GM19023 (cell line): Measurements from ENCODE around the gene KCNJ10.

Experiments used
- ATAC-seq: cut with Tn5 transposase; IDR thresholded peaks from one replicate; pipeline ENCODE4 v1.9.1; 2021; ENCODE audit warnings: mild to moderate bottlenecking, moderate library complexity; ENCODE audit not compliant: unreplicated experiment

The KCNJ10 gene

DNA sequence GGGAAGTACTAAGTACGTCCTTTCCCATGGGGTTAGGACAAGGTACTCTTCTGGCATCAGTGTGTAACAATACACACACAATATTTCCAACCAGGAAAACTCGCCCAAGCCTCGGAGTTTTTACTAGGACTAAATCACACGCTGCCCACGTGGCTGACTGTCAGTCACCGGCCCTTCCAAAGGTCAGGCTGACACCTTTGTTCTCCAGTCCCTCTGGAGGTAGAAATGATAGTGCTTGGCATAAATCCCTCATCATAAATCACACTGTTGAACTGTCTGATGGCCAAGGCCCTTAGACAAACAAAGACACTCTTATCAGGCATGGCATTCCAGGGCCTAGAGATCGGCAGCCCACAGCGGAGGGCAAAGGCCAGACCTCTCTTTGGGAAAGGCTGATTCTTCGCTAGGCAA lies 99.0 kb downstream of the KCNJ10 start:
- no peak for ATAC-seq

DNA sequence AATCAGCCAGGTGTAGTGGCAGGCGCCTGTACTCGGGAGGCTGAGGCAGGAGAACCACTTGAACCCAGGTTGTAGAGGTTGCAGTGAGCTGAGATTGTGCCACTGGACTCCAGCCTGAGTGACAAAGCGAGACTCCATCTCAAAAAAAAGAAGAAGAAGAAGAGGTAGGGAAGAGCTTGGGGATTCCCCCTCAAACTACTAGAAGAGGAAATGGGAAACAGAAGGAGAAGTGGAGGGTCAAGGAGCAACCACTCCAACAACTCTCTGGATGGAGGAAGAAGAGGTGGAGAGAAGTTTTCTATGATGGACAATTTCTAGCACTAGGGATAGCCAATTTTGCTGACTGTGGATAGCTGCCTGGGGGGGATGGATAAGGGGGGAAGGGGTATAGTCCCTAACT lies 101.1 kb downstream of the KCNJ10 start:
- ATAC-seq = no peak

DNA sequence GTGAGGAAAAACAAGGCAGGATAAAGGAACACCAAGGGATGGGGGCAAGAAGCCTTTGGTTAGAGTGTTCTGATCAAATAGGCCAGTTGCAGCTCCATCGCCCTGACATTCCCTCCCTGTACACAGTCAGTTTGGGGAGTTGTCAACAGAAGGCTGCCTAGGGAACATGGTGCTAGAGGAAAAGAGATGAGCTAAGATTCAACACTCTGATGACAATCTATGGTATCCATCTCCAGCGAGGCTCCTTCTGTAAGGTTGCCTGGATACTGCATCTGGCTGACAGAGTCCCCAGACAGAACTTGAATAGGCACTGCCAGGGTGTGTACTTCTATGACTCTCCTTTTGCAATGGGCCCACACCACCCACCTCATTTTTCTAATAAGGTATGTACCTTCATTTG lies 104.7 kb downstream of the KCNJ10 start:
- ATAC-seq = no peak

DNA sequence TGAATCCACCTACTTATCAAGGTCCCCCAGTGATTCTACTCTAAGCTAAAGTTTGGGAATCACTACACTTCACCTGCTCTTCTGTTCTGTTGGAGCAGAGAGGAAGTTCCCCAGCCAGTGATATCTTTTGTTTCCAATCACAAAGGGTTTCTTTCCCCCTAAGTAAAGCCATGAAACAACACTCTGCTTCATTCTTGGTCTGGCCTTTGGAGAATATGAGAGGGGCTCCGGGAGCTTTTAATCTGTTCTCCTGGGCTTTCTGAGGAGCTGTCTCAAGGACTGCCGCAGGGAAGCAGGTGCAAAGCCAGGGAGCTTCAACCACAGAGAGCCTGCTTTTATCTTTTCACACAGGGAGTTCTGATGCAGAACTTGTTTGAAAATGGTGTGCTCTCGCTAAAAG lies 105.8 kb downstream of the KCNJ10 start:
- ATAC-seq = no peak

DNA sequence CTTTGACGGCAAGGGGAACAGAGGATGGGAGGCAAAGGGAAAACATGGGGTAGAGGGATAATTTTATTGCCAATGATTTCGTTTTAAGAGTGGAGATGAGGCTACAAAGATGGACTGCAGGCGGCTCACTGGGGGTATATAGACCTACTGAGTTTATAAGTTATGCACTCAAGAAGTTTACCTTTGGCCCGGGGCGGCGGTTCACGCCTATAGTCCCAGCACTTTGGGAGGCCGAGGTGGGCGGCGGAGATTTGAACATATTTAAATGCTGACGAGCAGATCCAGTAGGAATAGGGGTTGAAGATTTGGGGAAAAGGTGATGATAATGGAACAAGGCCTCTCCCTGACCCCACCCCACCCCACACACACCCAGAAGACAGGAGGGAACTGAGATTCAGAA lies 107.8 kb downstream of the KCNJ10 start:
- ATAC-seq = no peak

DNA sequence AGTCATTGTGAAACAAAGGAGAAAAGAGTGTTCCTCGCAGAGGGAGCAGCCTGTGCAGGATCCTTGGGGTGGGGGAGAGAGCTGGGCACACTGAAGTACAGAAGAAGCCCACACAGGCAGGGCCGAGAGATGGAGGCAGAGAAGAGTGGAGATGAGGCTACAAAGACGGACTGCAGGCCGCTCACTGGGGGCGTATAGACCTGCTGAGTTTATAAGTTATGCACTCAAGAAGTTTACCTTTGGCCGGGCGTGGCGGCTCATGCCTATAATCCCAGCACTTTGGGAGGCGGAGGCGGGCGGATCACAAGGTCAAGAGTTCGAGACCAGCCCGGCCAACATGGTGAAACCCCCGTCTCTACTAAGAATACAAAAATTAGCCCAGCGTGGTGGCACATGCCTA lies 108.3 kb downstream of the KCNJ10 start:
- no peak for ATAC-seq

DNA sequence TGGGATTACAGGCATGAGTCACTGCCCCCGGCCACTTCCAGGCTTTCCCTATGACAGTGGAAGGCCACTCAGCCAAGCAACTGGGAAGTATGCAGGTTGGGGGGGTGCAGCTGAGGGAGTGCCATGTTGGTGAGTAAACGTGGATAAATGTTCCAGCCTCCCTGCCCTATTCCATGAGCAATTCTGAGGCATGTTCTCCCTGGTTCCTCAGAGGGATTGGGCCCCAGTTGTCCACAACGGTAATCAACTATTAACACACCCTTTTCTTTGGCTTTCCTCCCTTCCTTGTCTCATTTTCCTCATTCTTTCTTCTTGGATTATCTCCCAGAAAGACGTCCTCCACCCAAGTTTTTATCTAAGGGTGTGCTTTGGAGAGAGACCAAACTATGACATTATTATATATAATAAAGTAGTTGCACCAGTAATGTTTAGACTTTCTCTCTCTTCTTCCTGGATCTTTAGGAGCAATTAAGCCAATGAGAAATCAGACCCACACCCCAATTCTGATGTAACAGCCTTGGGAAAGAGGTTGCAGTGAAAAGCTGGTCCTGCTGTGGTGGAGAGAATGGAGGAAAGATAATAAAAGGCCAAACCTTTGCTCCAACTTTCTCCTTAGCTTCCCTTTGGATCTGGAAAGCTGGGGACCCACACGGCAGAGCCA lies 109.1 kb downstream of the KCNJ10 start:
- ATAC-seq = no peak

DNA sequence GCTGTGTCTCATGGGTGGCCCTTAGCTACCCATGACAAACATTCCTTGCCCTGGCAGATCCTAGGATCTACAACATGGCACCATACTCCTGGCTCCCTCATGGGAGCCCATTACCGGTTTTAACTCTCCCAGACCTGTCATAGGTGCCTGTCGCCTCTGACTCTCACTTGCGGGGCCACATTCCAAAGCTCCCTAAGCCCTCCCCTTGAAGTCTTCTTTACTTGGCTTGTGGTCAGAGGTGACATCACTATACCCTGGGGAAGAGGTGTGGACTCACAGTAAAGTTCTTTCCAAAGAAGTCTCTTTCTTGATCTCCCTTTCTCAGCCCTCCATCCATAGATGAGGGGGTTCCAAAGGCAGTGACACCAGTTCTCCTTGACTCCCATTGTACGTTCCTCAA lies 110.5 kb downstream of the KCNJ10 start:
- ATAC-seq = no peak

DNA sequence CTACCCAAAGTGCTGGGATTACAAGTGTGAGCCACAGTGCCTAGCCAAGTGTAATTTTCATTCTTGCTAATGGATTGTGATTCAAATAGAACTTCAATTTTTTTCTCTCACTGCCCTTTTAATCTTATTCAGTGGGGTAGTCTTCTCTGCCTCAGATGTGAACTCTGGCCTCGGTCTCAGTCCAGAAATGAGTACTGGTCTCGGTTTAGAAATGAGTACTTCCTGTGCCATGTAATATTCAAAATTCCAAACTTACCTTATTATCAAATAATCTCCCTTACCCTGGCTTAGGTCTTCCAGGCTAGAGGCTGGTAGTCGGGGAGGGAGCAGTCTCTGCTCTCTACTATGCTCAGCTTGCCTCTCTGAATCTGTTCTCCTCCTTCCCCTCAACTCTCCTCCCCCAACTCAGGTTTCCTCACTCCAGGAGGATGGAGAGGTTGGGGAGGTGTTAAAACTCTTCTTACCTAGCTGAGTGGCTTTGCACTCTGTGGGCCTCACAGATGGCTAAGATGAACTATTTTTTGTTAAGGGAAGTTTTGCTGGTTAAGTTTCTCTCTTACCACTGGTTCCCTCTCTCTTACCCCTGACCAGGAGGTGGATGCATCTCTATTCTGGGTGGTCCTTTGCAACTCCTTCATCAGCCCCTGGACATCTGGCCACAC lies 111.1 kb downstream of the KCNJ10 start:
- ATAC-seq = peak; percentile 68

DNA sequence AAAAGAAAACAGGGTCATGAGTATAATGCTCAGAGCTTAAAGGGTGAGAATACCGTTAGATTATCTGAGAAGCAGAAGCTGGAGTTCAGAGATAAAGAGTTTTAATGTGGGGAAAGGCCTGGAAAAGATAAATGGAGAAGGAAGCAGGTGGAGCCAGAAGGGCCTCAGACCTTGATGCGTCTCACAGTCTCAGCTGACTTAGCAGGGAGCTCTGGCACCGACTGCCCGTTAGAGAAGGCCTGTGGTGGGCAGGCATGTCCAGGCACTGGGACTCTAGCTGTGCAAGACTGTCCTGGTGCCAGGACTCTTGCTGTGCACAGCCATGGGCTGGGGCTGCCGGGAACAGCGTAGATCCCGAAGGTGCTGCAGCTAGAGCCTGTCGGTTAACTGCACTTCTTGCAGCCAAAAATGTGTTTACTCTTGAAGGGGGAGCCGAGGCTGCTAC lies 112.1 kb downstream of the KCNJ10 start:
- no peak for ATAC-seq

DNA sequence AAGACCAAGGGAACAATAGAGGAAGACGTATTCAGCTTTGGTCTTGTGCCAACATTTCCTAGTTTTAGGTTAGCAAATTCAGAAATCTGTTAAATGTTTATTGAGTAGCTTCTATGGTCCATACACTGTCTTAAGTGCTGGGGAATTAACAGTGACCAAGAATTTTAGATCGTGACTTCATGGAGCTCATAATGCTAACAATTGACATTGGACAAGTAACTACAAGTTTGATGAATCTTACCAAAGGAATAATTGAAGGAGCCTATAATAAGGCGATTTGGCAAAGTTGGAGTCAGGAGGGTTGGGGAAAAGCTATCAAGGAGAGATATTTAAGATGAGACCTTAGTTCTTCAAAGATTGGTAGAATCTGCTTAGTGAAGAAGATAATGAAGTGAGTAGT lies 114.5 kb downstream of the KCNJ10 start:
- no peak for ATAC-seq

DNA sequence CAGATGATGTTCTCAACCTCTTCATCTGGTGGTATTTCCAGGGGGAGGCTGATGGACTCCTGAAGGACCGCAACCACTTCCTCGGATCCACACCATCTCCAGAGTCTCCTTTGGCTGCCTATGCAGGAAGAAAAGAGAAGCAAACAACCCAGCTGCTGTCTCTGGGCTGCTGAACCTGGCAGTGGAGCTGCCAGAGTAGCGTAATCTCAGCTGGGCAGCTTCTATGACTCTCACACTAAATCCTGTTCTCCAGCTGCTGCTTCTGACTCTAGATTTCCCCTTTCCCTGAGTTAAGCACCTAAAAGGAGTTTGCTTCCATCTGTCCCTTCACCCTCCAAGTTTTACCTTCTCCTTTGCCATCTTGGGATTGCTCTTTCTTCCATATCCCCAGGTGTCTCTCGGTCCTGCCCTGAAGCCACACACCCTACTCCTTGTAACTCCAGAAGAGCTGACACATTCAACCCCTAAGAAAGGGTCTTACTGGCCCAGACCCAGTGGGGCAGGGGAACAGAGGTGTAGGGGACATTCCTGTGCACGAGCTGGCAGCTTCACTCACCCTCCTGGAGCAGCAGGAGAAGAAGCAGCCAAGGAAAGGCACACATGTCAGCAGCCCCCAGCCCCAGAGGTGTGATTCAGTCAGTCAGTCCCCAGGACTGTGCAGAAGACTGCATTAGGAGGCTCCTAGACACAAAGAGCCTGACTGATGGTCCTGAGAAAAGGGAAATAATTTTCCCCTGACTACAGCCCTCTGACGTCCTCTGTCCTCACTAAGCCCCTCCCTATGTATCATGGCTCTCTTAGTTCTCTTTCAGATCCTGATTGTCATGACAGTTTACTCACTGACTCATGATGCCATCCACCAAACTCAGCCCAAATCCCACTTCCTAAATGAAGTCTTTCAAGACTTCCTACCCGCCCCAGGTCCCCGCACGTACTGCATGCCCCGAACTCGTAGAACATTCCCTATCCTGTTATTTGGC lies 116.1 kb downstream of the KCNJ10 start, which contains the start of gene SLAMF9:
TSS of gene SLAMF9 (minus strand) at position 702 of the 980 bp plus-strand sequence. CDS start at position 602, 100 bp downstream.
- ATAC-seq = no peak

DNA sequence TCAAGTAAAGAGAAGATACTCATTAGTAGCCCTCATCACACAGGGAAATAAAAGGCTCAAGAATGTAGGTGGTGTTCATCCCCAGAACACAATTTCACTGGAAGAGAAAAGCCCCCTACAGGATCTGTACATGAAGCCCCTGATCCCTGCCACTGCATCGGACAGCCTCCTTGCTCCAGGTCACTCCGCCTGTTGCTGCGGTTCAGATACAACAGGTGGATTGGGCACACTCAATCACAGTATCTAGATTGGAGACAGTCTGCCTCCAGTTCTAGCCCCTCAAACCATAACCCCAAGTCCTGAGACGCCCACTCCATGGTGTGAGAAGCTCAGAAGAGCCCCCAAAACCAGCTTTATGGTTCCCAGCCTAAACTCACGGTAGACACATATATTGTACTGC lies 117.0 kb downstream of the KCNJ10 start:
- ATAC-seq = no peak

DNA sequence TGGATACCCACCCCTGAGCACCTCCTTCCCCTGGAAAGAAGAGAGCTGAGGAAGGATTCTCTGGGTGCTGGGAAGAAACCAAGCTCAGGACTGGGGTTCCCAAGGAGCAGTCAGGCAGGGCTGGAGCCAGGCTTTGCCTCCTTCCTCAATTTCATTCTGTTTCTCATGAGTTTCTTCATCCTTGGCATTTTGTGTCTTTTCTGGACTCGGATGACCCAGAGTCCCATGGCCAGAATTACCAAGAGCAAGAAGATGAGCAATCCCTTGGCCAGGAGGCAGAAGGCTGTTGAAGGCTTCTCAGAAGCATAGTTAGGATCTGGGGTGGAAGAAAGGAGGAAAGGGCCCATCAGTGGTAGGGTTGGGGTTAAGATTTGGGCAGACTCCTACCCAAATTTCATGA lies 118.4 kb downstream of the KCNJ10 start:
- ATAC-seq = no peak

DNA sequence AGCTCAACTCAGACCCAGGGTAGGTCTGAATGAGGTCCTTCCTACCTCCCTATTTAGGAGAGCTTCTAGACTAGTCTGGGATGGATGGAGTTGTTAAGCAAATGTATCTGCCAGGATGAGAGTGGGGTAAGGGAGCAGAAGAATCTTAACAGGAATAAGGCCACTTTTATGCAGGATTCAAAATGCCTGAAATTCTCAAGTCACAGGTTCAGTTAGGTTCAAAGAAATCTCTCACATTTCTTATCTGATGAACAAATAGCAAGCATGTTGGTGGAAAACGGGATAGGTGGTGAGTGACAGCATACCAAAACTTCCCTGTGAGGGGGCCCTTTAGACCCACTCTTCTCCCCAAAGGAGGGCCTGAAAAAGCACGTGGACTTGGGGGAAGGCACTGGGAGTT lies 118.9 kb downstream of the KCNJ10 start:
- no peak for ATAC-seq

DNA sequence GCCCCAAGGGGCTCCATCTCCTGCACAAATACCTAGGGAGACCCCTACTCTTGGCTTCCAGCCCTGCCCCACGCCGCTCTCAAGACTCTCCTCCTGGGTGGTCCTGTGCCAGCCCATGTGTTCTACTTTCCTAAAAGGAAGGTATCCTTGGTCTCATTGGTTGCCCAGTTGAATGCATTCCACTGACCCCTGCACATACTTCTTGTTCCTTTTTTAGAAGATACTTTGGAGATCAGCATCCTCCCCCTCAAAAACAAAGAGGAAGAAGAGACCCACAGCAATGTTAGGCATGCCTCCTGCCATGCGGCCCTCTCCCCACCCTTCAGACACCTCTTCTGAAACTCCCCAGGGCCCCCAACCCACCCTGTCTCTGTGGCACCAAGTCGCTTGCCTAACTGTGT lies 120.0 kb downstream of the KCNJ10 start:
- ATAC-seq = no peak

DNA sequence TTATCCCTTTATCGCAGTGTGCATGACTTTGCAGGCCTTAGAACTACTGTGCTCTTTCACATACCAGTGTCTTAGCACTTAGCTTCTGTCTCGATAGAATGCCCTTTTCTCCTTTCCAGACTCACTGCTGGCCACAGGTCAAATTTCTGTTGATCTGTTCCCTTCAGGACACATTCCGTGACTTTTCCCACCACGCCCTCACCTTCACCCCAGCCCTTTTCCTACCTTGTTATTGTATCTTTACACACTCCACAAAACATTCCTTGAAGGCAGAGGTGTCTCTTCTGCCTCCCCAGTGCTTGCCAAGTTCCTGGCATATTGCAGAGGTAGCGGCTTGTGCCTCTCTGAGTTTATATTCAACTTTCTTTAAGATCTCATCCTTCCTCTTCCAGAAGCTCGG lies 120.8 kb downstream of the KCNJ10 start:
- ATAC-seq = no peak
